PC-3 (cell line): ENCODE data around the gene C12orf76. TPM values are rescaled to one million over a fixed set of nuclear protein-coding genes. Genes with fewer than 3 reads are reported as not detected.

ENCODE experiments used
- ATAC-seq: fragments of 200-7000 bp; cut with Tn5 transposase; 2 replicates; pipeline ENCODE4 v1.9.1; 2020; ENCODE audit warnings: mild to moderate bottlenecking, moderate library complexity
- BruUV-seq: library from RNA; stranded (reverse); fragments of 400-500 nt; replicated peaks from 2 replicates; lab custom pipeline; 2021; lab: Mats Ljungman, UMichigan
- CTCF ChIA-PET: fragments of 300-600 bp; sonication (Branson Sonifier 250); formaldehyde crosslinking; loops from one replicate; lab custom pipeline; 2022; ENCODE audit warnings: antibody characterized with exemption; lab: Charles Lee
- POLR2A ChIA-PET: fragments of 300-600 bp; sonication (Branson Sonifier 250); formaldehyde crosslinking; loops from one replicate; lab custom pipeline; 2022; ENCODE audit warnings: antibody characterized with exemption; ENCODE audit not compliant: unreplicated experiment; lab: Charles Lee
- DNase-seq: peaks from one replicate; pipeline ENCODE4 v3.0.0-alpha.2; 2015
- H2AFZ ChIP-seq: fragments of 300-600 bp; sonication (generic); 2 replicates; pipeline ENCODE4 v1.6.0; 2016; ENCODE audit warnings: antibody characterized with exemption, low read length
- H3F3A ChIP-seq: fragments of 300-600 bp; sonication (generic); one replicate; pipeline ENCODE4 v1.6.0; 2017; ENCODE audit warnings: antibody characterized with exemption, low read length, control low read depth, mild to moderate bottlenecking; ENCODE audit not compliant: unreplicated experiment
- H3K27ac ChIP-seq: fragments of 300-600 bp; sonication (generic); 2 replicates; pipeline ENCODE4 v1.5.1; 2016; ENCODE audit warnings: mild to moderate bottlenecking, low read length
- H3K27me3 ChIP-seq: fragments of 300-600 bp; sonication (generic); 2 replicates; pipeline ENCODE4 v1.6.1; 2016; ENCODE audit warnings: low read length, mixed read lengths
- H3K36me3 ChIP-seq: fragments of 300-600 bp; sonication (generic); 2 replicates; pipeline ENCODE4 v1.6.1; 2016; ENCODE audit warnings: low read depth, mixed run types, low read length, mixed read lengths
- H3K4me1 ChIP-seq: fragments of 300-600 bp; sonication (generic); 2 replicates; pipeline ENCODE4 v1.5.1; 2016; ENCODE audit warnings: low read length; ENCODE audit not compliant: insufficient read depth
- H3K4me2 ChIP-seq: fragments of 300-600 bp; sonication (generic); 2 replicates; pipeline ENCODE4 v1.6.0; 2016; ENCODE audit warnings: low read length
- H3K4me3 ChIP-seq: fragments of 300-600 bp; sonication (generic); 2 replicates; pipeline ENCODE4 v1.5.1; 2016; ENCODE audit warnings: mild to moderate bottlenecking, low read length, mixed read lengths
- H3K79me2 ChIP-seq: fragments of 300-600 bp; sonication (generic); 2 replicates; pipeline ENCODE4 v1.6.1; 2017; ENCODE audit warnings: low read length, mixed read lengths
- H3K9ac ChIP-seq: fragments of 300-600 bp; sonication (generic); 2 replicates; pipeline ENCODE4 v1.6.0; 2016; ENCODE audit warnings: mild to moderate bottlenecking, low read length
- H3K9me2 ChIP-seq: fragments of 300-600 bp; sonication (generic); replicated peaks from 2 replicates; pipeline ENCODE4 v1.6.1; 2016; ENCODE audit warnings: mixed run types, low read length, mixed read lengths
- H3K9me3 ChIP-seq: fragments of 300-600 bp; sonication (generic); 2 replicates; pipeline ENCODE4 v1.6.1; 2016; ENCODE audit warnings: low read length, mixed read lengths
- H4K20me1 ChIP-seq: fragments of 300-600 bp; sonication (generic); 2 replicates; pipeline ENCODE4 v1.6.1; 2016; ENCODE audit warnings: low read length, mixed read lengths
- EZH2 ChIP-seq: fragments of 300-600 bp; sonication (generic); IDR thresholded peaks from one replicate; pipeline ENCODE4 v1.6.1; 2017; ENCODE audit warnings: antibody characterized with exemption, mild to moderate bottlenecking, low read length; ENCODE audit not compliant: unreplicated experiment
- EZH2phosphoT487 ChIP-seq: fragments of 300-600 bp; sonication (generic); IDR thresholded peaks from 2 replicates; pipeline ENCODE4 v1.6.1; 2018; ENCODE audit warnings: mild to moderate bottlenecking, antibody characterized with exemption, low read length, borderline replicate concordance
- intact Hi-C: fragments of 100-400 bp; cut with micrococcal nuclease; formaldehyde crosslinking; loops from 2 replicates; pipeline ENCODE4 v1.9.0; 2023
- total RNA-seq: library from RNA; depleted of rRNA; stranded (reverse); fragments of >200 nt; gene quantifications from 2 replicates; pipeline ENCODE4 v1.2.3, GENCODE V29; 2014
- TF ChIP-seq, protein P1 (sequence below): fragments of 300-600 bp; sonication (generic); conservative IDR thresholded peaks from 2 replicates; pipeline ENCODE4 v1.5.1; 2017; ENCODE audit warnings: antibody characterized with exemption, low read depth, mild to moderate bottlenecking, low read length

The C12orf76 gene
- total RNA-seq, 1 experiment from 2014 or later = 6.7 TPM

DNA sequence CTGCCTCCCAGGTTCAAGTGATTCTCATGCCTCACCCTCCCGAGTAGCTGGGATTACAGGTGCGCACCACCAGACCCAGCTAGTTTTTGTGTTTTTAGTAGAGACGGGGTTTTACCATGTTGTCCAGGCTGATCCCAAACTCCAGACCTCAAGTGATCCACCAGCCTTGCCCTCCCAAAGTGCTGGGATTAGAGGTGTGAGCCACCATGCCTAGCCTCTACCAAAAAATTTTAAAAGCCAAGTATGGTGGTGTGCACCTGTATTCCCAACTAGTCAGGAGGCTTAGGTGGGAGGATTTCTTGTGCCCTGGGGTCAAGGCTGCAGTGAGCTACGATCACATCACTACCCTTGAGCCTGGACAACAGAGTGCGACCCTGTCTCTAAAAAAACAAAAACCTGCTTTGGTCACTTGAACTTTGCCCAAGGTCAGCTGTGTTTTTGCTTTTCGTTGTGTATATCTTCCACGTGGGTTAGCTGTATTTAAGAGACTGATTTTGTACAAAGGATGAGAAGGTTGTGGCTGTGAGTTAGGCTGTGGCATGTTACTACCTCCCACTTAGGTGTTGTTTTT is 12.7 kb downstream of the C12orf76 start:
- DNase-seq (no peak), ATAC-seq (no peak)
- Histone ChIP-seq H3K27me3 (no peaks in the 10 kb centered on the region), H3K36me3 (peaks cover 46% of the 10 kb centered on the region), H3K27ac (no peak overlapping the region), H3K9ac (no peak overlapping the region), H3K4me1 (peaks cover 31% of the 10 kb centered on the region), H2AFZ (no peak overlapping the region), H3K9me3 (no peaks in the 10 kb centered on the region), H3K4me2 (no peak overlapping the region), H3K79me2 (peaks cover 4% of the 10 kb centered on the region; the same call in 1 of the 2 replicates), H4K20me1 (no peaks in the 10 kb centered on the region), H3F3A (peaks cover 11% of the 10 kb centered on the region), H3K9me2 (no peaks in the 10 kb centered on the region), H3K4me3 (no peak overlapping the region)
- ChIA-PET CTCF (no interaction called here), POLR2A (no interaction called here)
- BruUV-seq = no TSS peak
- intact Hi-C loops = loop anchor here (5.0 to 10.0 kb wide), 2 partner anchors 101 to 397 kb away; no protein-coding TSS in a partner anchor
- TF ChIP-seq EZH2 (no peak), EZH2phosphoT487 (no peak)
- TF ChIP-seq, protein P1, sequence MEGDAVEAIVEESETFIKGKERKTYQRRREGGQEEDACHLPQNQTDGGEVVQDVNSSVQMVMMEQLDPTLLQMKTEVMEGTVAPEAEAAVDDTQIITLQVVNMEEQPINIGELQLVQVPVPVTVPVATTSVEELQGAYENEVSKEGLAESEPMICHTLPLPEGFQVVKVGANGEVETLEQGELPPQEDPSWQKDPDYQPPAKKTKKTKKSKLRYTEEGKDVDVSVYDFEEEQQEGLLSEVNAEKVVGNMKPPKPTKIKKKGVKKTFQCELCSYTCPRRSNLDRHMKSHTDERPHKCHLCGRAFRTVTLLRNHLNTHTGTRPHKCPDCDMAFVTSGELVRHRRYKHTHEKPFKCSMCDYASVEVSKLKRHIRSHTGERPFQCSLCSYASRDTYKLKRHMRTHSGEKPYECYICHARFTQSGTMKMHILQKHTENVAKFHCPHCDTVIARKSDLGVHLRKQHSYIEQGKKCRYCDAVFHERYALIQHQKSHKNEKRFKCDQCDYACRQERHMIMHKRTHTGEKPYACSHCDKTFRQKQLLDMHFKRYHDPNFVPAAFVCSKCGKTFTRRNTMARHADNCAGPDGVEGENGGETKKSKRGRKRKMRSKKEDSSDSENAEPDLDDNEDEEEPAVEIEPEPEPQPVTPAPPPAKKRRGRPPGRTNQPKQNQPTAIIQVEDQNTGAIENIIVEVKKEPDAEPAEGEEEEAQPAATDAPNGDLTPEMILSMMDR = no peak

- Histone ChIP-seq H3K9ac (no peak overlapping the region), H4K20me1 (no peaks in the 10 kb centered on the region), H3K27me3 (no peaks in the 10 kb centered on the region), H3K9me3 (no peaks in the 10 kb centered on the region), H3K4me2 (no peak overlapping the region), H3K4me3 (no peak overlapping the region), H3K36me3 (peaks cover 57% of the 10 kb centered on the region), H3K9me2 (no peaks in the 10 kb centered on the region), H3F3A (peaks cover 5% of the 10 kb centered on the region), H3K79me2 (no peaks in the 10 kb centered on the region), H2AFZ (no peak overlapping the region), H3K4me1 (peaks cover 16% of the 10 kb centered on the region), H3K27ac (no peak overlapping the region)
- TF ChIP-seq, protein P1 = no peak
- TF ChIP-seq EZH2 (no peak), EZH2phosphoT487 (no peak)
- CTCF ChIA-PET = no interaction called here
- intact Hi-C loops = loop anchor here (10.0 kb wide), 1 partner anchor 99 kb away; no protein-coding TSS in a partner anchor
- BruUV-seq = no TSS peak
- POLR2A ChIA-PET = no interaction called here
- DNase-seq (no peak), ATAC-seq (no peak)
Measured at GRCh38 chr12:110033888-110034287, 14.4 kb downstream of the C12orf76 start.

GRCh38 chr12:110029290-110029815 is 19.0 kb downstream of the C12orf76 start:
- no peak overlapping the region for H2AFZ ChIP-seq
- TF ChIP-seq EZH2 = no peak
- TF ChIP-seq, protein P1 = no peak
- no peak for TF ChIP-seq EZH2phosphoT487

More at GRCh38 chr12:110029290-110029815, 19.0 kb downstream of the C12orf76 start:
- POLR2A ChIA-PET = no interaction called here
- H3K36me3 ChIP-seq = peaks cover 52% of the 10 kb centered on the region
- no peak overlapping the region for H3K9ac ChIP-seq
- no peaks in the 10 kb centered on the region for H4K20me1 ChIP-seq
- H3K9me3 ChIP-seq = no peaks in the 10 kb centered on the region
- CTCF ChIA-PET = no interaction called here
- BruUV-seq = no TSS peak
- H3K4me1 ChIP-seq = peaks cover 7% of the 10 kb centered on the region
- no peak overlapping the region for H3K4me3 ChIP-seq
- H3F3A ChIP-seq = no peaks in the 10 kb centered on the region
- H3K27ac ChIP-seq = no peak overlapping the region
- H3K9me2 ChIP-seq = no peaks in the 10 kb centered on the region
- no peak overlapping the region for H3K4me2 ChIP-seq
- H3K79me2 ChIP-seq = no peaks in the 10 kb centered on the region
- intact Hi-C loops = no loop called here
- H3K27me3 ChIP-seq = no peaks in the 10 kb centered on the region
- ATAC-seq (no peak), DNase-seq (no peak)
